A549 (cell line): ENCODE measurements around the gene CRYBB1. TPM values are rescaled to one million over a fixed set of nuclear protein-coding genes. Genes with fewer than 3 reads are reported as not detected.

Experiments
- ATAC-seq, 2 experiments: fragments of 200-7000 bp in 1 of 2; fragments of >200 bp in 1 of 2; cut with Nextera tagmentation in 1 of 2; cut with Tn5 transposase in 1 of 2; 3 replicates each; pipeline versions ENCODE4 v1.8.0 to v1.9.1; 2018 to 2020; ENCODE audit warnings: mild to moderate bottlenecking in 1 of 2, moderate library complexity in 1 of 2
- CTCF ChIA-PET: fragments of 300-600 bp; sonication (Branson Sonifier 250); formaldehyde crosslinking; extraction: SDS; loops from one replicate; lab custom pipeline; 2021; ENCODE audit warnings: antibody characterized with exemption, inconsistent platforms; lab: Yijun Ruan, JAX
- POLR2A ChIA-PET: fragments of 350-600 bp; formaldehyde crosslinking; extraction: SDS; loops from one replicate; lab custom pipeline; 2021; ENCODE audit warnings: antibody characterized with exemption, inconsistent platforms; lab: Yijun Ruan, JAX
- DNase-seq, 2 experiments: peaks; one replicate each; pipeline versions ENCODE4 v3.0.0 to v3.0.0-alpha.2; 2011 to 2016; ENCODE audit warnings: low read depth in 1 of 2, low spot score in 1 of 2
- FAIRE-seq: peaks from 2 replicates; lab custom pipeline; 2011; peaks lifted over from hg19 to GRCh38; lab: Jason Lieb, UNC
- H3K27ac ChIP-seq, 2 experiments: fragments of >200 bp; sonication (Bioruptor Twin); formaldehyde crosslinking; 3 replicates each; pipeline ENCODE4 v1.5.1; 2016 to 2017
- H3K4me1 ChIP-seq: fragments of >200 bp; sonication (Bioruptor Twin); formaldehyde crosslinking; 3 replicates; pipeline ENCODE4 v1.6.1; 2016
- H3K4me2 ChIP-seq: fragments of >200 bp; sonication (Bioruptor Twin); formaldehyde crosslinking; 3 replicates; pipeline ENCODE4 v1.6.1; 2016
- H3K4me3 ChIP-seq: fragments of >200 bp; sonication (Bioruptor Twin); formaldehyde crosslinking; 3 replicates; pipeline ENCODE4 v1.5.1; 2016
- H3K9me3 ChIP-seq: fragments of >200 bp; sonication (Bioruptor Twin); formaldehyde crosslinking; 3 replicates; pipeline ENCODE4 v1.6.1; 2016
- CEBPB ChIP-seq, 2 experiments: fragments of >200 bp in 1 of 2; sonication (Bioruptor Twin) in 1 of 2; formaldehyde crosslinking in 1 of 2; IDR thresholded peaks; 2 replicates each; pipeline ENCODE4 v1.6.1; 2012 to 2016
- CTCF ChIP-seq: fragments of >200 bp; sonication (Bioruptor Twin); formaldehyde crosslinking; IDR thresholded peaks from 3 replicates; pipeline ENCODE4 v1.5.1; 2016
- E2F6 ChIP-seq: IDR thresholded peaks from 2 replicates; pipeline ENCODE4 v1.6.1; 2012; ENCODE audit warnings: low read depth, borderline replicate concordance
- ESRRA ChIP-seq: fragments of 150-350 bp; IDR thresholded peaks from 2 replicates; pipeline ENCODE4 v1.6.1; 2014; ENCODE audit warnings: mild to moderate bottlenecking, low read length, borderline replicate concordance
- FOSB ChIP-seq: fragments of 250-450 bp; sonication (Bioruptor Pico); IDR thresholded peaks from 2 replicates; pipeline ENCODE4 v1.5.0; 2020; ENCODE audit warnings: mild to moderate bottlenecking, moderate library complexity
- HEYL ChIP-seq: fragments of 250-450 bp; sonication (Bioruptor Pico); IDR thresholded peaks from 2 replicates; pipeline ENCODE4 v1.8.0; 2021; ENCODE audit warnings: mild to moderate bottlenecking, moderate library complexity
- HOXA7 ChIP-seq: fragments of 250-450 bp; sonication (Bioruptor Pico); IDR thresholded peaks from 2 replicates; pipeline ENCODE4 v1.5.0; 2020; ENCODE audit warnings: mild to moderate bottlenecking, moderate library complexity
- HOXB13 ChIP-seq: fragments of 250-450 bp; sonication (Bioruptor Pico); IDR thresholded peaks from 2 replicates; pipeline ENCODE4 v1.5.0; 2020; ENCODE audit warnings: low read depth, mild to moderate bottlenecking, moderate library complexity
- HOXB5 ChIP-seq: fragments of 250-450 bp; sonication (Bioruptor Pico); IDR thresholded peaks from 2 replicates; pipeline ENCODE4 v1.5.0; 2020; ENCODE audit warnings: mild to moderate bottlenecking, moderate library complexity
- NFE2L2 ChIP-seq: fragments of 150-350 bp; conservative IDR thresholded peaks from 2 replicates; pipeline ENCODE4 v1.6.1; 2014; ENCODE audit warnings: low read length
- RCOR1 ChIP-seq: fragments of 150-350 bp; IDR thresholded peaks from 2 replicates; pipeline ENCODE4 v1.6.1; 2014; ENCODE audit warnings: antibody characterized with exemption, low read length, low read depth
- RFX5 ChIP-seq: fragments of 450-650 bp; IDR thresholded peaks from 2 replicates; pipeline ENCODE4 v1.7.1; 2014; ENCODE audit warnings: antibody characterized with exemption, mild to moderate bottlenecking, moderate library complexity
- SMC3 ChIP-seq: fragments of >200 bp; sonication (Bioruptor Twin); formaldehyde crosslinking; IDR thresholded peaks from 3 replicates; pipeline ENCODE4 v1.6.1; 2018; ENCODE audit warnings: inconsistent platforms
- SREBF2 ChIP-seq: fragments of 450-650 bp; IDR thresholded peaks from 2 replicates; pipeline ENCODE4 v1.6.1; 2014; ENCODE audit warnings: mild to moderate bottlenecking, moderate library complexity
- TP53 ChIP-seq: fragments of 250-450 bp; sonication (Bioruptor Pico); IDR thresholded peaks from 2 replicates; pipeline ENCODE4 v1.5.0; 2021; ENCODE audit warnings: mild to moderate bottlenecking, moderate library complexity
- USF2 ChIP-seq: fragments of 450-650 bp; IDR thresholded peaks from 2 replicates; pipeline ENCODE4 v1.6.1; 2014; ENCODE audit warnings: antibody characterized with exemption
- ZC3H11A ChIP-seq: fragments of 450-650 bp; IDR thresholded peaks from 2 replicates; pipeline ENCODE4 v1.6.1; 2014; ENCODE audit warnings: antibody characterized with exemption, mild to moderate bottlenecking
- ZSCAN20 ChIP-seq: fragments of 250-450 bp; sonication (Bioruptor Pico); IDR thresholded peaks from 2 replicates; pipeline ENCODE4 v1.8.0; 2022; ENCODE audit warnings: mild to moderate bottlenecking, moderate library complexity
- WGBS: methylation state at CpG from one replicate; pipeline ENCODE4 v1.1.6; 2017; ENCODE audit errors: missing lambda C conversion rate; 5-methylcytosine and 5-hydroxymethylcytosine counted together
- polyA plus RNA-seq, 4 experiments: library from polyadenylated mRNA; depleted of rRNA in 3 of 4; stranded (reverse); fragments of >200 nt; fragmentation: RNase III in 1 of 4; extraction: RNeasy Plus Mini Kit Qiagen cat#74134 plus additional on column Dnase treatment in 1 of 4; gene quantifications; 2 replicates in 3 of 4; 3 replicates in 1 of 4; pipeline ENCODE4 v1.2.3, GENCODE V29; 2011 to 2017
- TF ChIP-seq, protein P1 (sequence below): fragments of >200 bp; sonication (Bioruptor Twin); formaldehyde crosslinking; IDR thresholded peaks from 3 replicates; pipeline ENCODE4 v1.6.1; 2016

CRYBB1 gene
- polyA plus RNA-seq, 2 of the 4 experiments (the other 2 are of a cell fraction), result not detected

- CTCF ChIA-PET, result interaction anchor here (1.0 to 1.4 kb wide), 2 partner anchors 9 to 12 kb away, joined by 3 read pairs; no protein-coding TSS in a partner anchor
- 71% methylated on average over 7 of the region's 7 CpGs for WGBS
- DNase-seq, result no peak
- no peak overlapping the region for H3K4me3 ChIP-seq
- no peaks in the 10 kb centered on the region for H3K9me3 ChIP-seq
- H3K27ac ChIP-seq, result peak overlapping the region in 1 of 2 experiments; percentile 32; a peak in 3 of 6 replicates
- POLR2A ChIA-PET, result no interaction called here
- peaks cover 29% of the 10 kb centered on the region for H3K4me1 ChIP-seq
- H3K4me2 ChIP-seq, result no peak overlapping the region
- no peak for ATAC-seq
- no peak for FAIRE-seq
- no peak for TF ChIP-seq NFE2L2
- no peak for TF ChIP-seq HOXA7 (CRISPR knock-in tag)
- TF ChIP-seq ZSCAN20 (CRISPR knock-in tag), result no peak
- no peak for TF ChIP-seq FOSB (CRISPR knock-in tag)
- TF ChIP-seq RFX5, result no peak
- no peak for TF ChIP-seq E2F6
- TF ChIP-seq SREBF2, result no peak
- TF ChIP-seq RCOR1, result no peak
- no peak for TF ChIP-seq SMC3
- TF ChIP-seq USF2, result no peak
- no peak for TF ChIP-seq TP53 (CRISPR knock-in tag)
- no peak for TF ChIP-seq HOXB13 (CRISPR knock-in tag)
- TF ChIP-seq HOXB5 (CRISPR knock-in tag), result no peak
- TF ChIP-seq CEBPB (IDR thresholded peaks at IDR 0.05), result no peak
These were observed 43.2 kb upstream of the CRYBB1 start for GRCh38 chr22:26660961-26661578.

GRCh38 chr22:26660356-26660755 lies 42.5 kb upstream of the CRYBB1 start:
- no peak for FAIRE-seq
- Histone ChIP-seq H3K9me3 (no peaks in the 10 kb centered on the region), H3K4me1 (peaks cover 23% of the 10 kb centered on the region), H3K4me2 (no peak overlapping the region), H3K4me3 (no peak overlapping the region), H3K27ac (peak overlapping the region in 1 of 2 experiments; percentile 32; a peak in 2 of 6 replicates)
- CTCF ChIA-PET, result interaction anchor here (1.0 kb wide), 1 partner anchor 10 kb away, joined by 3 read pairs; no protein-coding TSS in a partner anchor
- POLR2A ChIA-PET, result no interaction called here
- ATAC-seq, result no peak
- no peak for DNase-seq
- TF ChIP-seq, protein P1, sequence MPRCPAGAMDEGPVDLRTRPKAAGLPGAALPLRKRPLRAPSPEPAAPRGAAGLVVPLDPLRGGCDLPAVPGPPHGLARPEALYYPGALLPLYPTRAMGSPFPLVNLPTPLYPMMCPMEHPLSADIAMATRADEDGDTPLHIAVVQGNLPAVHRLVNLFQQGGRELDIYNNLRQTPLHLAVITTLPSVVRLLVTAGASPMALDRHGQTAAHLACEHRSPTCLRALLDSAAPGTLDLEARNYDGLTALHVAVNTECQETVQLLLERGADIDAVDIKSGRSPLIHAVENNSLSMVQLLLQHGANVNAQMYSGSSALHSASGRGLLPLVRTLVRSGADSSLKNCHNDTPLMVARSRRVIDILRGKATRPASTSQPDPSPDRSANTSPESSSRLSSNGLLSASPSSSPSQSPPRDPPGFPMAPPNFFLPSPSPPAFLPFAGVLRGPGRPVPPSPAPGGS, result no peak
- TF ChIP-seq ESRRA, result no peak
- no peak for TF ChIP-seq HEYL (CRISPR knock-in tag)
- TF ChIP-seq ZC3H11A, result no peak
- TF ChIP-seq E2F6, result no peak
- no peak for TF ChIP-seq CTCF
- 93% methylated on average over 6 of the region's 6 CpGs for WGBS
